ENCODE results near the gene TMCO5A.

Gene TMCO5A

DNA sequence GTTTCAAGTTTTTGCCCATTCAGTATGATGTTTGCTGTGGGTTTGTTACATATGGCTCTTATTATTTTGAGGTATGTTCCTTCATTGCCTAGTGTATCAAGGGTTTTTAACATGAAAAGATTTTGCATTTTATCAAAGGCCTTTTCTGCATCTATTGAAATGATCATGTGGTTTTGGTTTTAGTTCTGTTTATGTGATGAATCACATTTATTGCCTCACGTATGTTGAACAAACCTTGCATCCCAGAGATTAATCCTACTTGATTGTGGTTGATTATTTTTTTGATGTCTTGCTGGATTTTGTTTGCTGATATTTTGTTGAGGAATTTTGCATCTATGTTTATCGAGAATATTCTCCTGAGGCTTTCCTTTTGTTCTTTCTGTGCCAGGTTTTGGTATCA, 39.4 kb downstream of the TMCO5A start:
- no peak for ATAC-seq
- no peak for DNase-seq

GRCh38 chr15:37978231-37978630, 43.8 kb downstream of the TMCO5A start:
- ATAC-seq = no peak
- DNase-seq = no peak

- no peak for DNase-seq
- no peak for ATAC-seq
Measured at GRCh38 chr15:37979671-37980409, 45.4 kb downstream of the TMCO5A start.

DNA sequence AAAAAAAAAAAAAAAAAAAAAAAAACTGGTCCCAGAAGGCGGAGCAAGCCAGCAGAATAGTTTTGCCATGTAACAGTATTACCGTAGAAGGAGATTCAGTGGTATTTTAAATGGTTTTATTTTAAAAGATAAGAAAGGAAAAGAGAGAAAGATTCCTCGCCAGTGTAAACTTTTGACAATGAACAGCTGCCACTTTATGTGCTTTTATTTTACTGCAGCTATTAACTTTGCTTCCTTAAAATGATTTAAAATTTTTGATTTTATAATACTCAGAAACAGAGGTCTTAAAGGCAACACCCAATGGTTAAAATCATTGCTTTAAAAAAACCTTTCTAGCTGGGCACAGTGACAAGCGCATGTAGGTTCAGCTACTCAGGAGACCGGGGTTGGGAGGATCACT, 46.8 kb downstream of the TMCO5A start:
- no peak for ATAC-seq

DNA sequence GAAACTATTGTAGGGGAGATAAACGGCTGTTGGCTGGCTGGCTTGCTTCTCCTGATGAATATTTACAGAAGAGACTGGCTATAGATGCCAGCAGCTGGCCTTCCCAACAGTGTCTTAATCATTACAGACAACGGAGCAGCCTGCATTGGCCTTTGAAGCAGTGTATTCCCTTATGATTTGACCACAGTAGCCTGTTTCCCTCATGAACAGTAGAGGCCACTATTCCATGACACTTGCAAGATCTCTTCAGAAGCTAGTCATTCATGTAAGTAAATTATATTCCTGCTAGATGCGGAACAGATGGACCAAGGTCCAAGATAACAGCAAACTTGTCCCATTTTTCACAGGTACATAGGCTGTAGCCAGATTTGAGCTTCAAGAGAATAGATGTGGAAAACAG, 47.3 kb downstream of the TMCO5A start:
- DNase-seq (no peak), ATAC-seq (no peak)

More for the DNA sequence above, 46.8 kb downstream of the TMCO5A start:
- DNase-seq = no peak

DNA sequence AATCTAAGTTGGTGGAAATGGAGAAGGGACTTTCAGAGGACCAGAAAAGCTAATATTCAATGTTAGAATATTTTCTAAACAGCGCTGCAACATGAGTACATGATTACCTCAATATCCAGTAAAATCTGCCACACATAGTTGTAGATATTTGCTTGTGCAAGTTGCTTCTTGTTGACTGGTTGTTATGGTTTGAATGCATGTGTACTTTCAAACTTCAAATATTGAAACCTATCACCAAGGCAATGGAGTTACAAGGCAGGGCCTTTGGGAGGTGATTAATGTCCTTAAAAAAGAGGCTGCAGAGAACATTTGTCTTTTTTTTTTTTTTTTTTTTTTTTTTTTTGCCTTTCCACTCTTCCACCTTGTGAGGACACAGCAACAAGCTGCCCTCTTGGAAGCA, 49.9 kb downstream of the TMCO5A start:
- DNase-seq (no peak), ATAC-seq (no peak)

DNA sequence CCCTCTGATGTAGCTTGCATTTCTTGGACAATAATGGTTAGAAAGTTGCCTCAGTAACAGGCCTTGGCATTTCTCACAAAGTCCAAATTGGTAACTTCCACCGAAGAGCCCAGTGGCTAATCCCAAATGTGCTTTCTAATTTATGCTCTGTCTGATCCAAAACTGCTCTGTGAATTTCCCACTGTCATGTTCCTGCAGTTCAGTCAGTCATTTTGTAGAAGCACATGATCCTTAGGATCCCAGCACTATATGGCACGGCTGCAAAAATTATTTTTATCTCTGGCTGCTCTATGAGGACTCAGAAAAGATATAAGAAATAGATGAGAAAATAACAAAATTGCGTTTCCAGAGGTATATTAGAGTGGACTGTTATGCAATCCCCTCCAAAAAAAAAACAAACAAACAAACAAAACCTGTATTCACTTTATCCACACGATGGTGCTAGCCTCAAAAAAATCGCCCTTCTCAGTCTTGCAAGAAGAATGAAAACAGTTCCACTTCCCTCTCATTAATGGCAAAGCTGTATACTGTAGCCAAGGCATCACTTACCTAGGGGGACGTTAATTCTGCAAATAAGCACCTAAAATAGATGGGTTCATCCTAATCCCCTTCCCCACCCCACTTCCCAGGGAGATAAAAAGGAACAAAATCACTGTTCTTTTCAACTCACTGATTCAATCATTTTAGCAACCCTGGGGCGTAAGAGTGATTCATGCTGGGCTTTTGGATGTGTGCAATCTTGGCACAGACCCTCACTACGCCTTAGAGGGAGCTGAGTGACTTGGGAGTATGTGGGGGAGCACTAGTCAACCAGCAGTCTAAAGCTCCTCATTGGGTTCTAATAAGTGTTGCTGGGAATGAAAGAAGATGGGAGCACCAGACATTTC, 61.3 kb downstream of the TMCO5A start:
- ATAC-seq (no peak), DNase-seq (no peak)
